ENCODE measurements around the gene KCTD2. TPM values are rescaled to one million over a fixed set of nuclear protein-coding genes. Genes with fewer than 3 reads are reported as not detected.
"Not testable (repeated sequence)": the region's sequence is repeated elsewhere in the genome, so short reads cannot be mapped to it uniquely, and the experiment has no call there.

KCTD2 gene
- total and polyA plus RNA-seq, 9 of the 15 experiments (the other 6 are each of a cell fraction or from before 2014, with no cell fraction given) = 1.7 to 32.9 (median 15.8) TPM

DNA sequence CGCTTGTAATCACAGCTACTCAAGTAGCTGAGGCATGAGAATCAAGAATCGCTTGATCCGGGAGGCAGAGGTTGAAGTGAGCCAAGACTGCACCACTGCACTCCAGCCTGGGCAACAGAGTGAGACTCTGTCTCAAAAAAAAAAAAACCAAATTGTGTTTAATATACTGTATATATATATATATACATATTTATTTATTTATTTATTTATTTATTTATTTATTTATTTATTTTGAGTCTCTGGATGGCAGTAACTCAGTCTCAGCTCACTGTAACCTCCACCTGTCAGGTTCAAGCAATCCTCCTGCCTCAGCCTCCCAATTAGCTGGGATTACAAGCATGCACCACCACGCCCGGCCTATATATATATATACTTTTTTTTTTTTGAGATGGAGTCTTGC is 25.9 kb downstream of the KCTD2 start:
- Histone ChIP-seq H3K27ac (ENCODE audit: extremely low read depth, low read depth, low read length) (peak overlapping the region; percentile 92; the same call in 1 of the 3 replicates), H3K4me1 (replicated peaks in 1 of 2; ENCODE audit: control insufficient read depth in 2 of 2, insufficient read depth in 2 of 2, low read length in 2 of 2) (peaks cover 30 to 43% of the 10 kb centered on the region in 2 experiments)
- BruUV-seq (replicated peaks); in situ Hi-C loops (cut with MboI); H3K36me3 ChIP-seq (ENCODE audit: control insufficient read depth, insufficient read depth, low read length); H3K4me3 ChIP-seq; H2AFZ ChIP-seq (ENCODE audit: low read depth, low read length); H4K20me1 ChIP-seq (replicated peaks; ENCODE audit: control insufficient read depth, insufficient read depth, low read length); H3K9me1 ChIP-seq (ENCODE audit: control insufficient read depth, insufficient read depth, low read length); H3K79me2 ChIP-seq (ENCODE audit: control insufficient read depth, insufficient read depth, low read length); CTCF ChIA-PET (ENCODE audit: low intra/inter-chr PET ratio); H3K27me3 ChIP-seq (ENCODE audit: control insufficient read depth in 2 of 2, insufficient read depth in 2 of 2, low read length in 2 of 2); H3K4me2 ChIP-seq (ENCODE audit: insufficient read depth, low read length); ATAC-seq; H3K9ac ChIP-seq (ENCODE audit: insufficient read depth in 1 of 2, low read depth in 2 of 2, low read length in 2 of 2); FAIRE-seq; H3K9me3 ChIP-seq (replicated peaks; ENCODE audit: control insufficient read depth, insufficient read depth, low read depth, low read length); DNase-seq (ENCODE audit: extremely low read depth in 1 of 4, low spot score in 3 of 4): not testable (repeated sequence)
- intact Hi-C loops (cut with micrococcal nuclease) = loop anchor here (5.0 kb wide), 1 partner anchor 34 kb away; the partner anchor contains the start of gene ARMC7
- WGBS (ENCODE audit: insufficient coverage, low coverage, missing lambda C conversion rate) = 93% methylated on average over 5 of the region's 5 CpGs
- POLR2A ChIA-PET = interaction anchor here (0.8 to 3.1 kb wide), 8 partner anchors 9 to 38 kb away, joined by 3 to 12 read pairs (median 3); partner anchors contain the start of gene SLC16A5

DNA sequence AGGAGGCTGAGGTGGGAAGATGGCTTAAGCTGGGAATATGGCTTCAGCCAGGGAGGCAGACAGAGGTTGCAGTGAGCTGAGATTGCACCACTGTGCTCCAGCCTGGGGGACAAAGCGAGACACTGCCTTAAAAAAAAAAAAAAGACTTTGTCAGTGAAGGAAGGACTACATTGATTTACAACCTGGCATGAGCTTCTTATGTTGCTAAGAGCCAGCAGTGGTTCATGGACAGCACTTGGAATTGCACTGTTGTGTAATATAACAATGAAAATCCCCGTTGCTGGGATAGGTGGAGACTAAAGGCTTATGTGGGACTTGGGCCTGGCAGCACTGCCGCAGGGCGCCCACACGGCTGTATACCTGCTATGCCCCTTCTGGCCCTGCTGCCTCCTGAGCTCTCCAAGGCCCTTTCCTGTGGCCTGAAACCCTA is 26.6 kb downstream of the KCTD2 start:
- Histone ChIP-seq H3K27me3 (ENCODE audit: control insufficient read depth in 2 of 2, insufficient read depth in 2 of 2, low read length in 2 of 2) (no peaks in the 10 kb centered on the region), H3K9ac (ENCODE audit: insufficient read depth in 1 of 2, low read depth in 2 of 2, low read length in 2 of 2) (peak overlapping the region in 1 of 2 experiments; percentile 83; a peak in 1 of 4 replicates), H2AFZ (ENCODE audit: low read depth, low read length) (peak overlapping the region; percentile 25), H3K36me3 (ENCODE audit: control insufficient read depth, insufficient read depth, low read length) (no peaks in the 10 kb centered on the region), H3K4me2 (ENCODE audit: insufficient read depth, low read length) (no peak overlapping the region), H3K4me3 (no peak overlapping the region), H3K79me2 (ENCODE audit: control insufficient read depth, insufficient read depth, low read length) (no peaks in the 10 kb centered on the region), H3K27ac (ENCODE audit: extremely low read depth, low read depth, low read length) (no peak overlapping the region), H4K20me1 (replicated peaks; ENCODE audit: control insufficient read depth, insufficient read depth, low read length) (no peaks in the 10 kb centered on the region), H3K9me1 (ENCODE audit: control insufficient read depth, insufficient read depth, low read length) (no peaks in the 10 kb centered on the region), H3K9me3 (replicated peaks; ENCODE audit: control insufficient read depth, insufficient read depth, low read depth, low read length) (no peaks in the 10 kb centered on the region), H3K4me1 (replicated peaks in 1 of 2; ENCODE audit: control insufficient read depth in 2 of 2, insufficient read depth in 2 of 2, low read length in 2 of 2) (peaks cover 30 to 48% of the 10 kb centered on the region in 2 experiments)
- BruUV-seq (replicated peaks) = no TSS peak
- DNase-seq (ENCODE audit: extremely low read depth in 1 of 4, low spot score in 3 of 4) (no peak), ATAC-seq (no peak), FAIRE-seq (no peak)
- 75% methylated on average over 5 of the region's 5 CpGs for WGBS (ENCODE audit: insufficient coverage, low coverage, missing lambda C conversion rate)
- in situ Hi-C loops (cut with MboI) (no loop called here), intact Hi-C loops (cut with micrococcal nuclease) (loop anchor here (5.0 kb wide), 1 partner anchor 34 kb away; the partner anchor contains the start of gene ARMC7)
- ChIA-PET CTCF (ENCODE audit: low intra/inter-chr PET ratio) (no interaction called here), POLR2A (interaction anchor here (0.6 to 3.1 kb wide), 9 partner anchors 12 to 1764 kb away, joined by 3 to 12 read pairs (median 3); partner anchors contain the start of gene ARMC7)
- TF ChIP-seq, protein P1, sequence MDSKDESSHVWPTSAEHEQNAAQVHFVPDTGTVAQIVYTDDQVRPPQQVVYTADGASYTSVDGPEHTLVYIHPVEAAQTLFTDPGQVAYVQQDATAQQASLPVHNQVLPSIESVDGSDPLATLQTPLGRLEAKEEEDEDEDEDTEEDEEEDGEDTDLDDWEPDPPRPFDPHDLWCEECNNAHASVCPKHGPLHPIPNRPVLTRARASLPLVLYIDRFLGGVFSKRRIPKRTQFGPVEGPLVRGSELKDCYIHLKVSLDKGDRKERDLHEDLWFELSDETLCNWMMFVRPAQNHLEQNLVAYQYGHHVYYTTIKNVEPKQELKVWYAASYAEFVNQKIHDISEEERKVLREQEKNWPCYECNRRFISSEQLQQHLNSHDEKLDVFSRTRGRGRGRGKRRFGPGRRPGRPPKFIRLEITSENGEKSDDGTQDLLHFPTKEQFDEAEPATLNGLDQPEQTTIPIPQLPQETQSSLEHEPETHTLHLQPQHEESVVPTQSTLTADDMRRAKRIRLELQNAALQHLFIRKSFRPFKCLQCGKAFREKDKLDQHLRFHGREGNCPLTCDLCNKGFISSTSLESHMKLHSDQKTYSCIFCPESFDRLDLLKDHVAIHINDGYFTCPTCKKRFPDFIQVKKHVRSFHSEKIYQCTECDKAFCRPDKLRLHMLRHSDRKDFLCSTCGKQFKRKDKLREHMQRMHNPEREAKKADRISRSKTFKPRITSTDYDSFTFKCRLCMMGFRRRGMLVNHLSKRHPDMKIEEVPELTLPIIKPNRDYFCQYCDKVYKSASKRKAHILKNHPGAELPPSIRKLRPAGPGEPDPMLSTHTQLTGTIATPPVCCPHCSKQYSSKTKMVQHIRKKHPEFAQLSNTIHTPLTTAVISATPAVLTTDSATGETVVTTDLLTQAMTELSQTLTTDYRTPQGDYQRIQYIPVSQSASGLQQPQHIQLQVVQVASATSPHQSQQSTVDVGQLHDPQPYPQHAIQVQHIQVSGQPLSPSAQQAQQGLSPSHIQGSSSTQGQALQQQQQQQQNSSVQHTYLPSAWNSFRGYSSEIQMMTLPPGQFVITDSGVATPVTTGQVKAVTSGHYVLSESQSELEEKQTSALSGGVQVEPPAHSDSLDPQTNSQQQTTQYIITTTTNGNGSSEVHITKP (IDR thresholded peaks at IDR 0.05; ENCODE audit: partially characterized antibody) = peak; percentile 74
- TF ChIP-seq CEBPG (CRISPR knock-in tag; IDR thresholded peaks at IDR 0.05) (no peak), CEBPG (tag; conservative IDR thresholded peaks at IDR 0.05 in 1 of 2, IDR thresholded peaks at IDR 0.05 in 1 of 2) (peak in 1 of 2 experiments; percentile 25; a peak in 1 of 4 replicates), CEBPB (tag; IDR thresholded peaks at IDR 0.05) (peak; percentile 52), GATAD2A (IDR thresholded peaks at IDR 0.05) (no peak)
- TF ChIP-seq, protein P2, sequence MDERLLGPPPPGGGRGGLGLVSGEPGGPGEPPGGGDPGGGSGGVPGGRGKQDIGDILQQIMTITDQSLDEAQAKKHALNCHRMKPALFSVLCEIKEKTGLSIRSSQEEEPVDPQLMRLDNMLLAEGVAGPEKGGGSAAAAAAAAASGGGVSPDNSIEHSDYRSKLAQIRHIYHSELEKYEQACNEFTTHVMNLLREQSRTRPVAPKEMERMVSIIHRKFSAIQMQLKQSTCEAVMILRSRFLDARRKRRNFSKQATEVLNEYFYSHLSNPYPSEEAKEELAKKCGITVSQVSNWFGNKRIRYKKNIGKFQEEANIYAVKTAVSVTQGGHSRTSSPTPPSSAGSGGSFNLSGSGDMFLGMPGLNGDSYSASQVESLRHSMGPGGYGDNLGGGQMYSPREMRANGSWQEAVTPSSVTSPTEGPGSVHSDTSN (CRISPR knock-in tag; IDR thresholded peaks at IDR 0.05; ENCODE audit: low read depth) = no peak
- TF ChIP-seq, protein P2 (tag; conservative IDR thresholded peaks at IDR 0.05; ENCODE audit: low read depth) = peak; percentile 91
